NOMO-1 treated with DMSO at 0.1 percent for 48 hours (cell line): Measurements from ENCODE around the gene RILP.
A peak's percentile ranks its signal among the peaks of the same experiment; 100 is the strongest.

Experiments used
- DNase-seq: peaks from one replicate; lab custom pipeline; 2025; ENCODE audit not compliant: unreplicated experiment; lab: John Stamatoyannopoulos, UW

The RILP gene

DNA sequence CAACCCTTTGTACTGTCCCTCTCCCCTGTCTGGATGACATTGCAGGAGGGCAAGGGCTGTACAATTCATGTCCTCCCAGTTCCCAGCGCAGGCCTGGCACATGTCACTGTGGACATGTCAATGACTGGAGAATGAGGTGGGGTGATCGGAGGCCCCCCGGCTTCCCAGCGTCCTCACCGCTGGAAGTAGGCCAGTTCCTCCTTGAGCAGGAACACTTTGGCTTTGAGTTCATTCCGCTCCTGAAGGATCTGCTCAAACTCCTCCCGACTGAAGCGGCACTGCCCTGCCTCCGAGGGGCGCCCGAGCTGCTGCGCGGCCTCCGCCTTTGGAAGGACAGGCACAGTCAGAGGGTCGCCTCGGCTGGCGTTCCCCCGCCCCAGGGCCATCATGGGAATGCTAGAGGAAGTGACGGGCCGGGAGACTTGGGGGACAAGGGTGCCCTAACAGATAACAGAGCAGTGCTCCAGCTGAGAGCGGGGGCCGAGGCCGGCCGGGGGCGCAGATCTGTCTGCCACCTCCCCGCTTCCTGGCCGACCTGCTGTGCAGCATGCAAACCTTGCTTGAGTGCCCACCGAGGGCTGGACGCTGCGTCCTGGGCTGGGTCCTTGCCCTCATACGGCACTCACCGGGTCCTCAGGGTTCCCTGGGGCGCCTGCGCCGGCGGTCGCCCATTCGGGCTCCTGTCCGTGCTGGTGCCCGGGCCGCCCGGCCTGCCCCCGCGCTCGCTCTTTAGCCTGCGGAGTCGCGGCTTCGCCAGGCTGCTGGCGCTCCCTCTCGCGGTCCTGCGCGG, 1.3 kb downstream of the RILP start:
- no peak for DNase-seq

DNA sequence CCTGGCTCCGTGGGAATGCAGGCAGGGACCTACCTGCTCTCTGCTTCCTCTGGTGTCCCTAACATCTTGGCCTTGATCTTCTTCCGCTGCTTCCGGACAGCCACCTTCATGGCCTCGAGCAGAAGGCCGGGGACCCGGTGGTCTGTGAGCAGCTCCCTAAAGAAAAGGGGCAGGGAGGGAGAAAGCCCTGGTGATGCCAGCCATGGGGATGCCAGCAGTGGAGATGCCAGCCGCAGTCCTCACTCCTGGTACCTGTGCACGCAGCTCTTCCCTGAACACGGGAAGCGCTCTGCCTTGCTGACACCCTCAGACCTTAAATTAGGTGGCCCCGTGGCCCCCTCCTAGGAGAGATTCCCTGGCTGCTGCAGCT, 1.9 kb downstream of the RILP start:
- DNase-seq = no peak

- no peak for DNase-seq
Measured at GRCh38 chr17:1646199-1646875, 3.3 kb downstream of the RILP start.

- DNase-seq = no peak
Measured at GRCh38 chr17:1645207-1646171, 4.2 kb downstream of the RILP start, which contains the start of gene SCARF1. Gene SCARF1 (minus strand): TSS chr17:1645732. CDS start chr17:1645697, 35 bp downstream.

- no peak for DNase-seq
Measured at GRCh38 chr17:1644493-1645206, 5.0 kb downstream of the RILP start.

DNA sequence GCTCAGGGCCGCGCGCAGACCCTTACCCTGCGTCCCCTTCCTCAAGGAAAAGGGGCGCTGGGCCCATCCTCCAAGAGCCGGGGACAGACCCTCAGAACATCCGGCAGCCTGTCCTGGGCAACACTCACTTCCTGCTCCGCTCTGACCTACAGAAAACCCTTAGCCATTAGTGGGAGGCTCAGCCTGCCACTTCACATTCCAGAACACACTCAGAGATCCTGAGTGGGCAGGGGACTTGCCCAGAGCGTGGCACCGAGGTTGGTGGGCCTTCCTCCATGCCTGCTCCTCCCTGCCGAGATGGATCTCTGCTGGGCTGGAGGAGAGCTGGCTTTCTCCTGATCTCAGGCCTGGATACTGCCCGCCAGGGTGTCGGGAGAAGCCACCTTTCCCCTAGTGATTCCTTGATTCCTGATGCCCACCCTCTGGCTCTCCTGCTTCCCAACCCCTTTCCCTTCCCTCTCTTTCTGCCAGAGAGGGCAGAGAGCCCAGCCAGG, 5.6 kb downstream of the RILP start:
- no peak for DNase-seq

DNA sequence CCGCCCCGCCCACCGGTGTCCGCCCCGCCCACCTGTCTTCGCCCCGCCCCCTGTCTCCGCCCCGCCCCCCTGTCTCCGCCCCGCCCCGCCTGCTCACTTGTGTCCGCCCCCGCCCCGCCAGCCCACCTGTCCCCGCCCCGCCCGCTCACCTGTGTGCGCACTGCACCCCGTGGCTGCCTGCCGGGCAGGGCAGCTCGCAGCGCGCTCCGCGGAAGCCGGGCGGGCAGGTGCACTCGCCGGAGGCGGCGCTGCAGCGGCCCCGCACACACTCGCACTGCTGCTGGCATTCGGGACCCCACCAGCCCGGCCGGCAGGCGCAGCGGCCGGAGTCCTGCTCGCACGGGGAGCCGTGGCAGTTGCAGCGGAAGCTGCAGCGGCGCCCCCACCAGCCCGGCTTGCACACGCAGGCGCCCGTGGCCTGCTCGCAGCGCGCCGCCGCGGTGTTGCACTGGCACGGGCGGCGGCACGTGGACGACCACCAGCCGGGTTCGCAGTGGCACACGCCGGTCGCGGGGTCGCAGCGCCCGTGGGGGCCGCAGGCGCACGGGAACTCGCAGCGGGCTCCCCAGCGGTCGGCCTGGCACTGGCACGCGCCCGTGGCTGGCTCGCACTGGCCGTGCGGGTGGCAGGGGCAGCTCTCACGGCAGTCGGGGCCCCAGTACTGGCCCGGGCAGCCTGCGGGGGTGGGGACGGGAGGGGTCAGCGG, 6.2 kb downstream of the RILP start:
- peak; percentile 25 for DNase-seq

DNA sequence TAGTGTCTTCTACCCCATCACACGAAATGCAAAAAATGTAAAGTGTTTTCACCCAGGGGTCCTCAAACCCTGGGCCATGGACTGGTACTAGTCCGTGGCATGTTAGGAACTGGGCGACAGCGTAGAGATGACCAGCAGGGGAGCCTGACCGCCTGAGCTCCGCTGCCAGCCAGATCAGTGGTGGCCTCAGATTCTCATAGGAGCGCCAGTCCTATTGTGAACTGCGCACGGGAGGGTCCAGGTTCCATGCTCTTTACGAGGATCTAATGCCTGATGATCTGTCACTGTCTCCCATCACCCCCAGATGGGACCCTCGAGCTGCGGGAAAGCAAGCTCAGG, 8.6 kb downstream of the RILP start:
- no peak for DNase-seq

GRCh38 chr17:1640329-1641064, 9.2 kb downstream of the RILP start:
- no peak for DNase-seq

GRCh38 chr17:1639549-1640180, 10.0 kb downstream of the RILP start:
- DNase-seq = no peak

DNA sequence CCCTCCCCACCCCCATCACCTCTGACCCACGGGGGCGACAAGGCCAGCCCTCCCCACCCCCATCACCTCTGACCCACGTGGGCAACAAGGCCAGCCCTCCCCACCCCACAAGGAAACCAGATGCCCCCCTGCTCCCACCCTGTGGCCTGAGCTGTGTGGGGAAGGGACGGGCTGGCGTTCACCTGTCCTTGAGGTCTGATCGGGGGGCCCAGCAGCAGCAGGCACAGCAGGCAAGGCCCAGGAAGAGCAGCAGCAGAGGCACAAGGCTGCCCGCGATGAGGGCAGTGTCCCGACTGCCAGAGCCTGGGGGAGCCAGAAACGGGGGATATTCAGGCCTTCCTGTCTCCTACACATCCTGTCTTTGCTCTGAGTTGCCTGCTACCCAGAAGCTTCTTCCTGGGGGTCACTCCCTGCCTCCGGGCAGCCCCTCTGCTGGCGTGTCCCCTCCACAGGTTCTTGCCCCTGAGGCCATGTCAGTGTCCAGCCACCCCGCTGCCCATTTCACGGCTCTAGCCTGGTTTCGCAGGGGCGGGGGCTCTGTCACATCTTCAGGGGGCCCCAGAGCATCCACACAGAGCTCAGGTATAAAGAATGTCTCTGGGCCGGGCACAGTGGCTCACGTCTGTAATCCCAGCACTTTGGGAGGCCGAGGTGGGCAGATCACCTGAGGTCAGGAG, 10.9 kb downstream of the RILP start:
- no peak for DNase-seq

- no peak for DNase-seq
Measured at GRCh38 chr17:1638171-1638590, 11.5 kb downstream of the RILP start.

GRCh38 chr17:1636732-1637285, 12.9 kb downstream of the RILP start:
- DNase-seq = no peak

GRCh38 chr17:1635675-1636465, 13.8 kb downstream of the RILP start:
- no peak for DNase-seq

GRCh38 chr17:1634841-1635650, 14.6 kb downstream of the RILP start:
- DNase-seq = no peak

- peak; percentile 53 for DNase-seq
Measured at GRCh38 chr17:1630662-1631061, 19.0 kb downstream of the RILP start.
